DND-41 (cell line): ENCODE data around the gene PSMG1.

ENCODE experiments used
- ATAC-seq: fragments of 200-7000 bp; cut with Tn5 transposase; 3 replicates; pipeline ENCODE4 v1.9.1; 2021; ENCODE audit warnings: low read depth; ENCODE audit not compliant: insufficient read depth
- DNase-seq: peaks from one replicate; pipeline ENCODE4 v3.0.0-alpha.2; 2020
- H2AFZ ChIP-seq: 2 replicates; pipeline ENCODE4 v1.6.0; 2012; ENCODE audit warnings: low read depth, low read length
- H3K27ac ChIP-seq: 2 replicates; pipeline ENCODE4 v1.5.1; 2012; ENCODE audit warnings: low read length, inconsistent platforms
- H3K27me3 ChIP-seq: fragments of 200-600 bp; sonication (generic); 2 replicates; pipeline ENCODE4 v1.6.0; 2012; ENCODE audit warnings: low read length, mild to moderate bottlenecking, inconsistent platforms; ENCODE audit not compliant: insufficient read depth, poor library complexity
- H3K36me3 ChIP-seq: 2 replicates; pipeline ENCODE4 v1.5.1; 2012; ENCODE audit warnings: low read length, inconsistent platforms; ENCODE audit not compliant: insufficient read depth
- H3K4me1 ChIP-seq: 2 replicates; pipeline ENCODE4 v1.5.1; 2012; ENCODE audit warnings: mild to moderate bottlenecking, low read length; ENCODE audit not compliant: insufficient read depth
- H3K4me2 ChIP-seq: 2 replicates; pipeline ENCODE4 v1.6.0; 2012; ENCODE audit warnings: mild to moderate bottlenecking, moderate library complexity, low read length, inconsistent platforms; ENCODE audit not compliant: insufficient read depth
- H3K4me3 ChIP-seq, 2 experiments: fragments of 200-600 bp in 1 of 2; shearing (Covaris generic) in 1 of 2; 2 replicates each; pipeline ENCODE4 v1.5.1; 2012 to 2016; ENCODE audit warnings: inconsistent platforms in 2 of 2, low read length in 2 of 2, mild to moderate bottlenecking in 2 of 2, low read depth in 1 of 2, moderate library complexity in 1 of 2
- H3K79me2 ChIP-seq: 2 replicates; pipeline ENCODE4 v1.6.0; 2012; ENCODE audit warnings: low read length, inconsistent platforms; ENCODE audit not compliant: insufficient read depth
- H3K9ac ChIP-seq: 2 replicates; pipeline ENCODE4 v1.6.0; 2012; ENCODE audit warnings: low read depth, mild to moderate bottlenecking, inconsistent platforms, low read length, moderate library complexity
- H3K9me3 ChIP-seq: 2 replicates; pipeline ENCODE4 v1.5.1; 2012; ENCODE audit warnings: low read length, moderate library complexity, mild to moderate bottlenecking, inconsistent platforms; ENCODE audit not compliant: insufficient read depth, severe bottlenecking
- H4K20me1 ChIP-seq: 2 replicates; pipeline ENCODE4 v1.6.0; 2012; ENCODE audit warnings: low read length; ENCODE audit not compliant: insufficient read depth
- CTCF ChIP-seq: IDR thresholded peaks from 2 replicates; pipeline ENCODE4 v1.5.1; 2012; ENCODE audit warnings: borderline replicate concordance, low read length, moderate library complexity, mild to moderate bottlenecking; ENCODE audit not compliant: poor library complexity, severe bottlenecking; ENCODE audit errors: extremely low read depth
- EZH2 ChIP-seq: IDR thresholded peaks from 3 replicates; pipeline ENCODE4 v1.6.1; 2012; ENCODE audit warnings: borderline replicate concordance, low read depth, mild to moderate bottlenecking, moderate library complexity, low read length, inconsistent platforms; ENCODE audit not compliant: severe bottlenecking

PSMG1 gene

GRCh38 chr21:39181205-39181818 is 1.9 kb downstream of the PSMG1 start:
- ATAC-seq, result no peak
- TF ChIP-seq CTCF, result no peak
- peak overlapping the region; percentile 36; the same call in 1 of the 2 replicates for H3K27ac ChIP-seq
- peaks cover 56% of the 10 kb centered on the region for H3K79me2 ChIP-seq
- H3K4me3 ChIP-seq, result peak overlapping the region; percentile 89 to 97; a peak in 3 of 4 replicates
- DNase-seq, result no peak
- peaks cover 41% of the 10 kb centered on the region for H3K36me3 ChIP-seq
- peak overlapping the region; percentile 89 for H3K4me2 ChIP-seq
- H3K9me3 ChIP-seq, result no peaks in the 10 kb centered on the region
- peak overlapping the region; percentile 85 for H3K9ac ChIP-seq
- no peaks in the 10 kb centered on the region for H3K27me3 ChIP-seq
- H4K20me1 ChIP-seq, result peaks cover 16% of the 10 kb centered on the region; the same call in 1 of the 2 replicates
- peaks cover 48% of the 10 kb centered on the region for H3K4me1 ChIP-seq
- H2AFZ ChIP-seq, result no peak overlapping the region

GRCh38 chr21:39180429-39181019 is 2.7 kb downstream of the PSMG1 start:
- Histone ChIP-seq H4K20me1 (peaks cover 18% of the 10 kb centered on the region; the same call in 1 of the 2 replicates), H3K4me3 (0 out of 4 replicates have a peak overlapping the region, but pooled peaks of 1 of the 2 experiments have one; percentile 97), H3K36me3 (peaks cover 49% of the 10 kb centered on the region), H3K27ac (peak overlapping the region; percentile 36; the same call in 1 of the 2 replicates), H3K9ac (0 out of 2 replicates have a peak overlapping the region, but pooled peaks have one; percentile 85), H3K79me2 (peaks cover 64% of the 10 kb centered on the region), H3K27me3 (no peaks in the 10 kb centered on the region), H3K9me3 (no peaks in the 10 kb centered on the region), H3K4me1 (peaks cover 48% of the 10 kb centered on the region), H3K4me2 (peak overlapping the region; percentile 89), H2AFZ (no peak overlapping the region)
- DNase-seq (no peak), ATAC-seq (no peak)
- TF ChIP-seq EZH2 (no peak), CTCF (peak; percentile 40)

GRCh38 chr21:39178421-39178820 is 4.8 kb downstream of the PSMG1 start:
- Histone ChIP-seq H3K9me3 (no peaks in the 10 kb centered on the region), H3K4me3 (no peak overlapping the region), H3K36me3 (peaks cover 67% of the 10 kb centered on the region), H2AFZ (no peak overlapping the region), H3K27me3 (no peaks in the 10 kb centered on the region), H4K20me1 (peaks cover 19% of the 10 kb centered on the region; the same call in 1 of the 2 replicates), H3K4me1 (peaks cover 37% of the 10 kb centered on the region), H3K4me2 (peak overlapping the region; percentile 7; the same call in 1 of the 2 replicates), H3K79me2 (peaks cover 64% of the 10 kb centered on the region), H3K27ac (no peak overlapping the region), H3K9ac (no peak overlapping the region)
- TF ChIP-seq EZH2 (no peak), CTCF (no peak)
- DNase-seq (no peak), ATAC-seq (no peak)
